ENCODE results near the gene UQCRQ. TPM values are rescaled to one million over a fixed set of nuclear protein-coding genes. Genes with fewer than 3 reads are reported as not detected.

Gene UQCRQ
- total RNA-seq, 4 donors from 2014 or later: 273 to 566 (median 326) TPM

GRCh38 chr5:132883261-132883834 lies 16.9 kb downstream of the UQCRQ start:
- DNase-seq: peak in 1 of 2 donors; percentile 44
- in situ Hi-C loops (cut with MboI; ENCODE audit: low sequenced_read_pairs in 4 of 4): no loop called here

GRCh38 chr5:132884548-132884947 lies 18.1 kb downstream of the UQCRQ start:
- intact Hi-C loops (cut with DNase I; ENCODE audit: low total_unique reads): no loop called here
- in situ Hi-C loops (cut with MboI; ENCODE audit: low sequenced_read_pairs in 4 of 4): no loop called here
- Histone ChIP-seq H3K9me3 (no peaks in the 10 kb centered on the region), H3K4me3 (no peak overlapping the region), H3K27ac (no peak overlapping the region), H3K4me1 (no peaks in the 10 kb centered on the region), H3K27me3 (no peaks in the 10 kb centered on the region), H3K36me3 (peaks cover 0 to 87% of the 10 kb centered on the region in 2 donors)
- DNase-seq: no peak
- ATAC-seq: no peak
- TF ChIP-seq POLR2A (IDR thresholded peaks at IDR 0.05) (no peak), CTCF (IDR thresholded peaks at IDR 0.05 in 4 of 5, conservative IDR thresholded peaks at IDR 0.05 in 1 of 5) (no peak)

More at GRCh38 chr5:132883261-132883834, 16.9 kb downstream of the UQCRQ start:
- ATAC-seq: peak; percentile 39 to 90
- Histone ChIP-seq H3K27me3 (no peaks in the 10 kb centered on the region), H3K4me1 (peaks cover 5 to 6% of the 10 kb centered on the region in 2 donors), H3K4me3 (no peak overlapping the region), H3K36me3 (peaks cover 0 to 80% of the 10 kb centered on the region in 2 donors), H3K9me3 (no peaks in the 10 kb centered on the region), H3K27ac (no peak overlapping the region)
- TF ChIP-seq POLR2A (IDR thresholded peaks at IDR 0.05): no peak
- peak; percentile 33 to 66 (median 46) for TF ChIP-seq CTCF (IDR thresholded peaks at IDR 0.05 in 4 of 5, conservative IDR thresholded peaks at IDR 0.05 in 1 of 5)
- intact Hi-C loops (cut with DNase I; ENCODE audit: low total_unique reads): loop anchor here (2.0 kb wide), 1 partner anchor 53 kb away; the partner anchor contains the start of gene SHROOM1

GRCh38 chr5:132886064-132886823 lies 19.8 kb downstream of the UQCRQ start:
- no peak for ATAC-seq

GRCh38 chr5:132887283-132887682 lies 20.8 kb downstream of the UQCRQ start:
- Histone ChIP-seq H3K9me3 (no peaks in the 10 kb centered on the region), H3K27ac (no peak overlapping the region), H3K4me1 (no peaks in the 10 kb centered on the region), H3K4me3 (no peak overlapping the region), H3K36me3 (peaks cover 0 to 87% of the 10 kb centered on the region in 2 donors), H3K27me3 (no peaks in the 10 kb centered on the region)
- intact Hi-C loops (cut with DNase I; ENCODE audit: low total_unique reads): no loop called here
- DNase-seq: no peak
- ATAC-seq: no peak
- TF ChIP-seq POLR2A (IDR thresholded peaks at IDR 0.05) (no peak), CTCF (IDR thresholded peaks at IDR 0.05 in 4 of 5, conservative IDR thresholded peaks at IDR 0.05 in 1 of 5) (no peak)
- in situ Hi-C loops (cut with MboI; ENCODE audit: low sequenced_read_pairs in 4 of 4): no loop called here

More at GRCh38 chr5:132886064-132886823, 19.8 kb downstream of the UQCRQ start:
- H3K27me3 ChIP-seq: no peaks in the 10 kb centered on the region
- TF ChIP-seq POLR2A (IDR thresholded peaks at IDR 0.05) (no peak), CTCF (IDR thresholded peaks at IDR 0.05 in 4 of 5, conservative IDR thresholded peaks at IDR 0.05 in 1 of 5) (no peak)
- intact Hi-C loops (cut with DNase I; ENCODE audit: low total_unique reads) (no loop called here), in situ Hi-C loops (cut with MboI; ENCODE audit: low sequenced_read_pairs in 4 of 4) (no loop called here)
- DNase-seq: no peak
- H3K4me1 ChIP-seq: no peaks in the 10 kb centered on the region
- H3K36me3 ChIP-seq: peaks cover 0 to 87% of the 10 kb centered on the region in 2 donors
- H3K4me3 ChIP-seq: no peak overlapping the region
- H3K27ac ChIP-seq: no peak overlapping the region
- H3K9me3 ChIP-seq: no peaks in the 10 kb centered on the region
